Lower lobe of right lung (tissue), 2 donors: ENCODE data around the gene ASIC5. TPM values are rescaled to one million over a fixed set of nuclear protein-coding genes. Genes with fewer than 3 reads are reported as not detected.

Source experiments
- ATAC-seq, 2 donors: fragments of 200-7000 bp; cut with Tn5 transposase; one replicate each; pipeline ENCODE4 v1.9.1; 2020 to 2022; ENCODE audit warnings: mild to moderate bottlenecking in 2 of 2, moderate library complexity in 2 of 2
- DNase-seq: peaks from one replicate; pipeline ENCODE4 v3.0.0-alpha.2; 2020
- H3K27ac ChIP-seq: fragments of 200-600 bp; one replicate; pipeline ENCODE4 v1.8.0; 2022
- H3K27me3 ChIP-seq: fragments of 200-600 bp; one replicate; pipeline ENCODE4 v1.8.0; 2022; ENCODE audit warnings: low read depth
- H3K36me3 ChIP-seq: fragments of 200-600 bp; one replicate; pipeline ENCODE4 v1.8.0; 2022; ENCODE audit warnings: mild to moderate bottlenecking
- H3K4me1 ChIP-seq: fragments of 200-600 bp; one replicate; pipeline ENCODE4 v1.8.0; 2022
- H3K4me3 ChIP-seq: fragments of 200-600 bp; one replicate; pipeline ENCODE4 v1.8.0; 2022; ENCODE audit warnings: mild to moderate bottlenecking
- H3K9me3 ChIP-seq: fragments of 200-600 bp; one replicate; pipeline ENCODE4 v1.8.0; 2022
- CTCF ChIP-seq: fragments of 200-600 bp; IDR thresholded peaks from one replicate; pipeline ENCODE4 v1.8.0; 2022; ENCODE audit warnings: antibody characterized with exemption, mild to moderate bottlenecking
- intact Hi-C: fragments of 100-400 bp; cut with DNase I; formaldehyde crosslinking; loops from one replicate; pipeline ENCODE4 v1.11.0; 2022
- total RNA-seq: library from RNA; stranded (reverse); fragmentation: NEBNext Ultra II Directional; extraction: Animal tissue kit (Norgen Biotek cat#: 25700); gene quantifications from one replicate; pipeline ENCODE4 v1.2.1, GENCODE V29; 2021
- donor health status: DM: no; HTN: yes; CAD: no; lungs with severe emphysema.

Gene ASIC5
- total RNA-seq, 1 donor from 2014 or later, result not detected

DNA sequence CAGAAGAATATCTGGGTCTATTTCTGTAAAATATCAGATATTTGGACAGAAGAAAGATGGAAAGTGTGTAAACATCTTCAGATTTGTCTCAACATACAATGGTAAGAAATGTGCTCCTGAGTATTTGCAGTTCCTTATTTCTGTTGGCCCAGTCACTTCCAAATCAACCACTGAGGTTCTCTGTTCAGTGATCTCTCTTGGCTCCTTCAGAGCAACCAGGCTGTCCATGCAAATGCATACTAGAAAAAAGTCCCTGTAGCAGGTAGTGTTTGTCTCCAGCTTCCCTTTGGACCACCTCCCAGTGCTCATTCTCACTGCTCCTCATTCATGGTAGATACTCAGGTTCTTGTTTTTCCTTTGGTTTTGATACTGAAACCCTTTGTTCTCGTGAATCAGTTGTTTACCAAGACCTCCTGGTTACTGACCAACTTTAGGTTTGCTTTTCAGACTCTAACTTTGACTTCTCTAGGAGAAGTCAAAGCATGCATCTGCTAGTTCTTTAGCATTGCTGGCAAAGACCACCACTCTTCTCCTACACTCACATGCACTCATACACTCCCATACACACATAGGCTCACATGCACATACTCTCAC is 28.8 kb downstream of the ASIC5 start:
- ATAC-seq, result no peak
- no peak for DNase-seq
- H3K27ac ChIP-seq, result no peak overlapping the region
- no peaks in the 10 kb centered on the region for H3K4me1 ChIP-seq
- no peaks in the 10 kb centered on the region for H3K36me3 ChIP-seq
- no peak overlapping the region for H3K4me3 ChIP-seq
- no peaks in the 10 kb centered on the region for H3K9me3 ChIP-seq
- intact Hi-C loops, result no loop called here
- no peaks in the 10 kb centered on the region for H3K27me3 ChIP-seq
- no peak for TF ChIP-seq CTCF

- TF ChIP-seq CTCF, result no peak
- intact Hi-C loops, result no loop called here
- ATAC-seq (no peak), DNase-seq (no peak)
- H3K4me3 ChIP-seq, result no peak overlapping the region
- H3K27ac ChIP-seq, result no peak overlapping the region
- H3K9me3 ChIP-seq, result no peaks in the 10 kb centered on the region
- no peaks in the 10 kb centered on the region for H3K4me1 ChIP-seq
- H3K36me3 ChIP-seq, result no peaks in the 10 kb centered on the region
- H3K27me3 ChIP-seq, result no peaks in the 10 kb centered on the region
Measured at GRCh38 chr4:155832664-155833063, 33.4 kb downstream of the ASIC5 start.

DNA sequence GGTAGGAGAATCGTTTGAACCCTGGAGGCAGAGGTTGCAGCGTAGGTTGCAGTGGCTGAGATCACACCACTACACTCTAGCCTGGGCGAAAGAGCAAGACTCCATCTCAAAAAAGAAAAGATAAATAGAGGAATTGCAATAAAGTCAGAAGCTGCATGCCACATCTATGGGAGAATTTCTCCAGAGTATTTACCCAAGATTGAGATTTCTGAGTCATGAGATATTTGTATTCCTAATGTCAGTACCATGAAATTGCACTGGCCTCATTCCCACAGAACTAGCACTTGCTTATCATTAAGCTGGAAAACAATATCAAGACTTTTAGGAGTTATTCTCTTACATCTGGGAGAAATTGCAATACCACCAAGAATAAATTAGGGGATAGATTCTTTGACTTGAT is 37.4 kb downstream of the ASIC5 start:
- intact Hi-C loops, result no loop called here
- H3K4me3 ChIP-seq, result no peak overlapping the region
- DNase-seq, result no peak
- no peaks in the 10 kb centered on the region for H3K27me3 ChIP-seq
- no peak overlapping the region for H3K27ac ChIP-seq
- no peaks in the 10 kb centered on the region for H3K9me3 ChIP-seq
- no peak for TF ChIP-seq CTCF
- H3K4me1 ChIP-seq, result no peaks in the 10 kb centered on the region
- no peaks in the 10 kb centered on the region for H3K36me3 ChIP-seq
- no peak for ATAC-seq

- no peak for ATAC-seq
- TF ChIP-seq CTCF, result no peak
- H3K9me3 ChIP-seq, result no peaks in the 10 kb centered on the region
Measured at GRCh38 chr4:155822572-155822971, 43.5 kb downstream of the ASIC5 start.

DNA sequence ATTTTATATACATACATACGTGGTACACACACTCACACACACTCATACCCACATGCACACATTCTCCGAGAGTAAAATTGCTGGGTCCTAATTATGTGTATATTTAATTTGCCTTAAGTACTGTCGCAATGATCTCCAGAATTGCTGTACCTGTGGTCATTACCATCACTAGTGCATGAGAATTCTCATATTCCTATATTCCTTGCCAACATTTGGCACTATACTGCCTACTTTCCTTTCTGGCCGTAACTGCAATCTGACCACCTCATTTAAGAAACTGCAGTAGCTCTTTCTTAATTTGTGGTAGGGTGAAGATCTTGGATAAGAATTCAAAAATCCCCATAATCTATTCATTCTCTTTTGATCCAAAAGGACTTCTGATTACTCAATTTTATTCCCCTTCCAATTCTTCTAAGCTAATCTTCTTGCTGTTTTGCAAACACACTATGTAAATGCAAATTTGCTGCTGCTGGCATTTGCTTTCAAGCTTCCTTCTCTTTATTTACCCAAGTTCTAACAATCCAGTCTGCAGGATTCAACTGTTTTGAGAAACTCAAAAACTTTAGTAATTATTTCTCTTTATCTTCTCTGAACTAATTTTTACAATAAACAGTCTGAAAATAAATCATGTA is 45.1 kb downstream of the ASIC5 start:
- ATAC-seq, result no peak
- no peak for TF ChIP-seq CTCF
- no peaks in the 10 kb centered on the region for H3K9me3 ChIP-seq
- no peaks in the 10 kb centered on the region for H3K27me3 ChIP-seq
- H3K36me3 ChIP-seq, result no peaks in the 10 kb centered on the region
- no peaks in the 10 kb centered on the region for H3K4me1 ChIP-seq
- intact Hi-C loops, result no loop called here
- H3K4me3 ChIP-seq, result no peak overlapping the region
- no peak overlapping the region for H3K27ac ChIP-seq
- DNase-seq, result no peak

More at GRCh38 chr4:155822572-155822971, 43.5 kb downstream of the ASIC5 start:
- intact Hi-C loops, result no loop called here
- no peaks in the 10 kb centered on the region for H3K27me3 ChIP-seq
- no peak overlapping the region for H3K4me3 ChIP-seq
- H3K27ac ChIP-seq, result no peak overlapping the region
- H3K4me1 ChIP-seq, result no peaks in the 10 kb centered on the region
- no peaks in the 10 kb centered on the region for H3K36me3 ChIP-seq
- DNase-seq, result no peak
